ENCODE measurements around the gene NTM. TPM values are rescaled to one million over a fixed set of nuclear protein-coding genes. Genes with fewer than 3 reads are reported as not detected.

Gene NTM
- total and polyA plus RNA-seq, 9 donors, result 0.16 to 8.5 (median 0.55) TPM; not detected in 3

- no peaks in the 10 kb centered on the region for H3K4me1 ChIP-seq (ENCODE audit: insufficient read depth)
- no peak overlapping the region for H3K4me3 ChIP-seq
- no peaks in the 10 kb centered on the region for H3K36me3 ChIP-seq
- DNase-seq, result no peak
- H3K27me3 ChIP-seq, result no peaks in the 10 kb centered on the region
- TF ChIP-seq CTCF (IDR thresholded peaks at IDR 0.05), result no peak
- no peak for TF ChIP-seq POLR2A (IDR thresholded peaks at IDR 0.05)
- intact Hi-C loops (cut with DNase I), result no loop called here
- no peaks in the 10 kb centered on the region for H3K9me3 ChIP-seq
- 67 to 74% (median 70%) methylated on average over 10 of the region's 10 CpGs for WGBS, 3 donors
- no peak overlapping the region for H3K27ac ChIP-seq
Observed at GRCh38 chr11:131877246-131877942, 507.0 kb downstream of the NTM start.

GRCh38 chr11:131880316-131880715 is 509.9 kb downstream of the NTM start:
- Histone ChIP-seq H3K36me3 (no peaks in the 10 kb centered on the region), H3K27ac (no peak overlapping the region), H3K4me3 (no peak overlapping the region), H3K4me1 (ENCODE audit: insufficient read depth) (no peaks in the 10 kb centered on the region), H3K27me3 (no peaks in the 10 kb centered on the region), H3K9me3 (no peaks in the 10 kb centered on the region)
- TF ChIP-seq EP300 (IDR thresholded peaks at IDR 0.05), result no peak
- no peak for TF ChIP-seq POLR2A (IDR thresholded peaks at IDR 0.05)
- no peak for TF ChIP-seq CTCF (IDR thresholded peaks at IDR 0.05)
- 41 to 52% (median 47%) methylated on average over 3 of the region's 3 CpGs for WGBS, 3 donors
- intact Hi-C loops (cut with DNase I), result no loop called here
- no peak for DNase-seq

- H3K27me3 ChIP-seq, result no peaks in the 10 kb centered on the region
- H3K27ac ChIP-seq, result no peak overlapping the region
- no peak for DNase-seq
- intact Hi-C loops (cut with DNase I), result no loop called here
- H3K4me3 ChIP-seq, result no peak overlapping the region
- TF ChIP-seq POLR2A (IDR thresholded peaks at IDR 0.05) (no peak), CTCF (IDR thresholded peaks at IDR 0.05) (no peak), EP300 (IDR thresholded peaks at IDR 0.05) (no peak)
- no peaks in the 10 kb centered on the region for H3K4me1 ChIP-seq (ENCODE audit: insufficient read depth)
- no peaks in the 10 kb centered on the region for H3K36me3 ChIP-seq
- no peaks in the 10 kb centered on the region for H3K9me3 ChIP-seq
- WGBS, 3 donors, result 86 to 90% (median 88%) methylated on average over 6 of the region's 6 CpGs
Observed at GRCh38 chr11:131880976-131881375, 510.6 kb downstream of the NTM start.

GRCh38 chr11:131883332-131883731 is 512.9 kb downstream of the NTM start:
- Histone ChIP-seq H3K36me3 (no peaks in the 10 kb centered on the region), H3K27me3 (no peaks in the 10 kb centered on the region), H3K4me1 (ENCODE audit: insufficient read depth) (no peaks in the 10 kb centered on the region), H3K27ac (no peak overlapping the region), H3K9me3 (no peaks in the 10 kb centered on the region), H3K4me3 (no peak overlapping the region)
- no peak for DNase-seq
- TF ChIP-seq POLR2A (IDR thresholded peaks at IDR 0.05) (no peak), EP300 (IDR thresholded peaks at IDR 0.05) (no peak), CTCF (IDR thresholded peaks at IDR 0.05) (no peak)
- 77 to 87% (median 81%) methylated on average over 6 of the region's 6 CpGs for WGBS, 3 donors
- intact Hi-C loops (cut with DNase I), result no loop called here
